NB4 (cell line): ENCODE measurements around the gene LRTM2.

Experiments used
- MYC ChIP-seq: IDR thresholded peaks from 2 replicates; pipeline ENCODE4 v1.6.1; 2011; ENCODE audit warnings: low read depth, low read length
- TF ChIP-seq, protein P1 (sequence below): IDR thresholded peaks from one replicate; pipeline ENCODE4 v1.5.1; 2012; ENCODE audit warnings: low read depth, low read length

GRCh38 chr12:1815108-1815507 is 5.3 kb upstream of the LRTM2 start:
- no peak for TF ChIP-seq MYC
- TF ChIP-seq, protein P1, sequence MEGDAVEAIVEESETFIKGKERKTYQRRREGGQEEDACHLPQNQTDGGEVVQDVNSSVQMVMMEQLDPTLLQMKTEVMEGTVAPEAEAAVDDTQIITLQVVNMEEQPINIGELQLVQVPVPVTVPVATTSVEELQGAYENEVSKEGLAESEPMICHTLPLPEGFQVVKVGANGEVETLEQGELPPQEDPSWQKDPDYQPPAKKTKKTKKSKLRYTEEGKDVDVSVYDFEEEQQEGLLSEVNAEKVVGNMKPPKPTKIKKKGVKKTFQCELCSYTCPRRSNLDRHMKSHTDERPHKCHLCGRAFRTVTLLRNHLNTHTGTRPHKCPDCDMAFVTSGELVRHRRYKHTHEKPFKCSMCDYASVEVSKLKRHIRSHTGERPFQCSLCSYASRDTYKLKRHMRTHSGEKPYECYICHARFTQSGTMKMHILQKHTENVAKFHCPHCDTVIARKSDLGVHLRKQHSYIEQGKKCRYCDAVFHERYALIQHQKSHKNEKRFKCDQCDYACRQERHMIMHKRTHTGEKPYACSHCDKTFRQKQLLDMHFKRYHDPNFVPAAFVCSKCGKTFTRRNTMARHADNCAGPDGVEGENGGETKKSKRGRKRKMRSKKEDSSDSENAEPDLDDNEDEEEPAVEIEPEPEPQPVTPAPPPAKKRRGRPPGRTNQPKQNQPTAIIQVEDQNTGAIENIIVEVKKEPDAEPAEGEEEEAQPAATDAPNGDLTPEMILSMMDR = no peak
